Activated CD8-positive, alpha-beta memory T cell treated with anti-CD3 and anti-CD28 coated beads for 48 hours (primary cell): ENCODE results near the gene HSPA5.
"Not testable (repeated sequence)": the region's sequence is repeated elsewhere in the genome, so short reads cannot be mapped to it uniquely, and the experiment has no call there.

Experiments used
- DNase-seq, 3 experiments: peaks; one replicate each; pipeline ENCODE4 v3.0.0-alpha.2; 2020; ENCODE audit warnings: low read depth in 2 of 3, low spot score in 2 of 3

HSPA5 gene

DNA sequence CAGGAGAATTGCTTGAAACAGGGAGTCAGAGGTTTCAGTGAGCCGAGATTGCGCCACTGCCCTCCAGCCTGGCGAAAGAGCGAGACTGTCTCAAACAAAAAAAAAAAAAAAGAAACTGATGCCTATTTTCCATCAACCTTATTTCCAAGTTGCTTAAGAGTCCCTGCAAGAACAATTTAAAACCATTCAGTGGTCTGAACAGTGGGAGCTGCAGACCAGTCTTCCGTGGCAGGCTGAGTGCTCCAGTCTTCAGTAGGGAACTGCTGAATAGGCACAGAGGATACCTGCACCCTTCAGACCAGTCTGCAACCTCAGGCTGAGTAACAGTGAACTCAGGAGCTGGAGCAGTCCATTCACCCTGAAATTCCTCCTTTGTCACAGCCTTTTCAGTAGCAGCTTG lies 46.7 kb downstream of the HSPA5 start:
- not testable (repeated sequence) for DNase-seq

DNA sequence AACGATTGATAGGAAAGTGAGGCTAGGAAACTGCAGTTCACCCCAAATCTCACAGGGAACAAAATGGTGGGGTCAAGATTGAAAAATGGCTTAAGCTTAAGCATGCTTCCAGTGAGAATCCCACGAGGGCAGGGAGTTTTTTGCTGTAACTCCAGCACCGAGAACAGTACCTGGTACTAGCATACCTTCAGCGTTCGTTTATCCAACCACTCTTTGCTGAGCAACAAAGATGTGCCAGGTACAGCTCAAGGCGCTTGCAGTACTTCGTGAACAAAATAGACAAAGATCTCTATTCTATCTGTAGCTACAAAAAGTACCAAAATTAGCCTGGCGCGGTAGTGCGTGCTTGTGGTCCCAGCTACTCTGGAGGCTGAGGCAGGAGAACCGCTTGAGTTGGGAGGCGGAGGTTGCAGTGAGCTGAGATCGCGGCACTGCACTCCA lies 50.8 kb downstream of the HSPA5 start:
- DNase-seq = no peak

DNA sequence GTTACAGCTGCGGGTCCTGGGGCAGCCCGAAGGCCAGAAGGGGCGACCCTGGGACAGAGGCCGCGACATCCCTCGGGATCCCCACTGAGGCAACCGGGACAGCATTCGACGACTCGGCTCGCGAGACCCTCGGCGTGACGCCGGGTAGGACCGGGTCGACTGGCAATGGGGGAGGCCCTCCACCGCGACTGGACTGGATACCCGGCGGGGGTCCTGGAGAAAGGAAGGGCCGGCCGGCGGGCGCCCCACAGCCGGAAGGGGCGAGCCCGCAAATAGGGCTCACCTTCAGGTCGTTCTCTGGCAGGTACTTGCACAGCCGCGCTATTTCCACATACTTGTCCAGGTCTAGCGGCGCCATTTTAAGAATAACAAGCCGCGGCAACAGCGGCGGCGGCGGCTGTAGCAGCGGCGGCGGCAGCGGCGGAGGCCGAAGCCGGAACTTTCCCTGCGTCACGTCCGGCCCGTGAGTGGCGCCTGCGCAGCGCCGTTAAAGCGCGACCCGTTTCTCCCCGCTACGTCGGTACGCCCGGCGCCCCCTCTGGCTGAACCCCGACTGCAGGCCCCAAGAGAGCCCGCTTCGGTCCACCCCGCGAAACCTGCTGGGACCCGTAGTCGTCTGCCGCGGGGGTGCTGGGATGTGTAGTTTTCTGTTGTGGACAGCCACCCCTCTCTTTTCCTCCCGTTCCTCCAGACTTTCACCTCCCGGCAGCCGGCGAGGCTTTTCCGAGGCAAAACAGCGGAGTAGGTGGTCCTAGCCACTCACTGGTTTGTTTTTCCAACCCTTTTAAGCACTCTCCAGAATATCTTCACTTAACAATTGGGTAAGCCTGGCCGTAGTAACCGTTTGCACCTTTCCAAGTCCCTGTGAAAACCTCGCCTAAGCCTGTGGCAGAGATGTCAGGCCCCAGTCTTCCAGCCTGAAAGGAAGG lies 51.5 kb downstream of the HSPA5 start, which contains the start of gene PPP6C:
Gene PPP6C (minus strand): TSS at position 443 of the 929 bp plus-strand sequence. CDS start 85 bp downstream, at position 358.
- peak; percentile 90 to 94 (median 94) for DNase-seq

DNA sequence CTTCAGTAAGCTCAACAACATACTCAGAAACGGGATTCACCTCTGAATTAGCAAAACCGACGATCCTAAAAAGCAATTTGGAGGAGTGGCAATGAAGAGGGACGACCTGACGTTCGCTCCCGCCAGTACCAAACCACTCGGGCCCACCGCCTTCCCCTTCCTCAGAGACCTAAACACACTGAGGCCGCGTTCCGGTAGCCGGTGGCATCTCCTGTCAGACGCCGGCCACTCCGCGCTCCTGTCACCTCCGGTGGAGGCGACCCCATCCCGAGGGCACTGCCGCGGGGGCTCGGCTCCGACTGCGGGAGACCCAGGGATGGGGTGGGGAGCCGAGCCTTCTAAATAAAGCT lies 52.2 kb downstream of the HSPA5 start:
- no peak for DNase-seq
